Measurements from ENCODE around the gene CD244. TPM values are rescaled to one million over a fixed set of nuclear protein-coding genes. Genes with fewer than 3 reads are reported as not detected.

CD244 gene
- total and polyA plus RNA-seq, 2 donors (not counting 3 experiments of a cell fraction or from before 2014, with no cell fraction given): not detected

DNA sequence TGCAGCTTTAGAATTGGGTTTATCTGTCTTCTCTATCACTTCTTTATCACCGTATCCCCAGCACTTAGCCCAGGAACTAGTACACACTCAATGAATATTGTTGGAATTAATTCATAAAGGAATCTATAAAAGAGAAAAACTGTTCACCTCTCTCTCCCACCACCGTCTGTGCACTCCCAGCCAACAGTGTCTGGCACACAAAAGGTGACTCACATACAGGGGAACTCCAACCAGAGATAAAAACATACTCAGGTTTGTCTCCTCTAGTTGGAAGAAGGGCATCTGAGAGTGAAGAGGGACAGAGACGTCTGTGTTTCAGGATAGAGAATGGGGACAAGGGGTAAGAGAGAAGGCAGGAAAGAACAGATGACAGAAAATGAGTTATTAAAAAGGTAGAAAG lies 12.2 kb upstream of the CD244 start:
- Histone ChIP-seq H3K9me3 (replicated peaks; ENCODE audit: control insufficient read depth, insufficient read depth, low read length) (no peaks in the 10 kb centered on the region), H3K4me3 (replicated peaks in 1 of 3; ENCODE audit: insufficient read depth in 1 of 3, low read depth in 1 of 3, low read length in 3 of 3) (no peak overlapping the region), H3K9me1 (replicated peaks; ENCODE audit: control insufficient read depth, extremely low read depth, insufficient read depth, low read length) (no peaks in the 10 kb centered on the region), H3K27me3 (ENCODE audit: control insufficient read depth in 2 of 2, insufficient read depth in 2 of 2, low read length in 2 of 2) (no peaks in the 10 kb centered on the region), H3K27ac (ENCODE audit: insufficient read depth, low read depth, low read length) (no peak overlapping the region), H4K20me1 (replicated peaks; ENCODE audit: control insufficient read depth, extremely low read depth, insufficient read depth, low read length) (no peaks in the 10 kb centered on the region), H3K4me2 (ENCODE audit: insufficient read depth, low read length) (no peak overlapping the region), H2AFZ (ENCODE audit: low read depth, low read length) (no peak overlapping the region), H3K36me3 (ENCODE audit: control insufficient read depth in 2 of 2, extremely low read depth in 1 of 2, insufficient read depth in 2 of 2, low read length in 2 of 2) (no peaks in the 10 kb centered on the region), H3K9ac (replicated peaks; ENCODE audit: extremely low read depth, insufficient read depth, low read length) (no peak overlapping the region), H3K4me1 (ENCODE audit: control insufficient read depth, extremely low read depth, insufficient read depth, low read length) (no peaks in the 10 kb centered on the region), H3K79me2 (ENCODE audit: control insufficient read depth, insufficient read depth, low read length) (no peaks in the 10 kb centered on the region)
- TF ChIP-seq POLR2A (IDR thresholded peaks at IDR 0.05; ENCODE audit: low read depth, low read length) (no peak), CTCF (IDR thresholded peaks at IDR 0.05; ENCODE audit: extremely low read depth in 1 of 2, insufficient read depth in 1 of 2, low read depth in 1 of 2, low read length in 2 of 2) (no peak), MYC (IDR thresholded peaks at IDR 0.05; ENCODE audit: low read depth, low read length) (no peak), GATA2 (IDR thresholded peaks at IDR 0.05; ENCODE audit: insufficient read depth, insufficient read length, low read depth, low read length) (no peak), FOS (IDR thresholded peaks at IDR 0.05; ENCODE audit: borderline replicate concordance, insufficient read depth, low read length) (no peak), EZH2 (IDR thresholded peaks at IDR 0.05; ENCODE audit: borderline replicate concordance, low read depth, low read length, severe bottlenecking) (no peak), JUN (IDR thresholded peaks at IDR 0.05; ENCODE audit: borderline replicate concordance, insufficient read depth, insufficient read length, low read depth) (no peak), POLR2AphosphoS5 (IDR thresholded peaks at IDR 0.05; ENCODE audit: insufficient read depth, low read depth, low read length) (no peak)
- TF ChIP-seq, protein P1, sequence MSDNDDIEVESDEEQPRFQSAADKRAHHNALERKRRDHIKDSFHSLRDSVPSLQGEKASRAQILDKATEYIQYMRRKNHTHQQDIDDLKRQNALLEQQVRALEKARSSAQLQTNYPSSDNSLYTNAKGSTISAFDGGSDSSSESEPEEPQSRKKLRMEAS (IDR thresholded peaks at IDR 0.05; ENCODE audit: insufficient read depth, insufficient read length): no peak
- FAIRE-seq: no peak
- dilution Hi-C loops (cut with MboI; ENCODE audit: extremely low pct_ligation_motif_present, low sequenced_read_pairs): no loop called here
- BruUV-seq (replicated peaks): no TSS peak
- ChIA-PET POLR2A (no interaction called here), CTCF (no interaction called here)
- no peak for DNase-seq (ENCODE audit: low read depth, low spot score)
- intact Hi-C loops (cut with micrococcal nuclease): no loop called here

Data from endothelial cell of umbilical vein (primary cell).